B cell (primary cell): ENCODE measurements around the gene DUS4L. TPM values are rescaled to one million over a fixed set of nuclear protein-coding genes. Genes with fewer than 3 reads are reported as not detected.

Experiments
- ATAC-seq: fragments of 200-7000 bp; cut with Tn5 transposase; one replicate; pipeline ENCODE4 v1.10.0; 2021; ENCODE audit warnings: low read depth, mild to moderate bottlenecking, moderate number of reproducible peaks, moderate library complexity
- CTCF ChIA-PET: fragments of 350-600 bp; sonication (Branson Sonifier 250); formaldehyde crosslinking; loops from one replicate; lab custom pipeline; 2021; ENCODE audit warnings: antibody characterized with exemption, inconsistent platforms; lab: Charles Lee
- POLR2A ChIA-PET: fragments of 350-600 bp; sonication (Branson Sonifier 250); formaldehyde crosslinking; loops from one replicate; lab custom pipeline; 2021; ENCODE audit warnings: antibody characterized with exemption; lab: Charles Lee
- DNase-seq: peaks from one replicate; pipeline ENCODE4 v3.0.0; 2013
- H2AFZ ChIP-seq: 2 replicates; pipeline ENCODE4 v1.6.1; 2012; ENCODE audit warnings: mild to moderate bottlenecking, low read depth, low read length; ENCODE audit not compliant: insufficient read depth, poor library complexity, severe bottlenecking
- H3K27ac ChIP-seq, 2 donors: 1 replicate in 1 of 2; 2 replicates in 1 of 2; pipeline ENCODE4 v1.5.1; 2012 to 2013; ENCODE audit warnings: low read length in 2 of 2, mild to moderate bottlenecking in 2 of 2, moderate library complexity in 1 of 2
- H3K27me3 ChIP-seq, 4 experiments: fragments of 200-600 bp in 1 of 4; sonication (generic) in 1 of 4; replicated peaks in 1 of 4; 1 replicate in 2 of 4; 2 replicates in 2 of 4; pipeline versions ENCODE4 v1.6.1 to v1.7.0; 2013 to 2016; ENCODE audit warnings: low read length in 3 of 4, mild to moderate bottlenecking in 2 of 4, mixed read lengths in 1 of 4, moderate library complexity in 1 of 4; ENCODE audit not compliant: insufficient read depth in 4 of 4, control insufficient read depth in 3 of 4; ENCODE audit errors: control extremely low read depth in 1 of 4
- H3K36me3 ChIP-seq, 2 experiments: replicated peaks in 1 of 2; 1 replicate in 1 of 2; 2 replicates in 1 of 2; pipeline versions ENCODE4 v1.6.1 to v1.7.1; 2013; ENCODE audit warnings: low read length in 1 of 2; ENCODE audit not compliant: insufficient read depth in 2 of 2, control insufficient read depth in 1 of 2; ENCODE audit errors: control extremely low read depth in 1 of 2, extremely low read depth in 1 of 2
- H3K4me1 ChIP-seq, 2 donors: fragments of 200-600 bp in 1 of 2; sonication (generic) in 1 of 2; 1 replicate in 1 of 2; 2 replicates in 1 of 2; pipeline versions ENCODE4 v1.5.1 to v1.6.1; 2013 to 2017; ENCODE audit warnings: low read length in 2 of 2; ENCODE audit not compliant: control insufficient read depth in 2 of 2, insufficient read depth in 2 of 2
- H3K4me2 ChIP-seq: replicated peaks from 2 replicates; pipeline ENCODE3; 2012; ENCODE audit warnings: mild to moderate bottlenecking, low read depth, low read length; ENCODE audit not compliant: poor library complexity, severe bottlenecking
- H3K4me3 ChIP-seq, 5 experiments: fragments of 200-600 bp in 1 of 5; sonication (generic) in 1 of 5; 1 replicate in 3 of 5; 2 replicates in 2 of 5; pipeline versions ENCODE4 v1.5.1 to v1.7.0; 2011 to 2016; ENCODE audit warnings: low read length in 4 of 5, mild to moderate bottlenecking in 4 of 5, low read depth in 2 of 5, control low read depth in 1 of 5, moderate library complexity in 1 of 5; ENCODE audit not compliant: insufficient read depth in 1 of 5; ENCODE audit errors: control extremely low read depth in 1 of 5, extremely low read depth in 1 of 5
- H3K79me2 ChIP-seq: fragments of 200-600 bp; sonication (generic); one replicate; pipeline ENCODE4 v1.6.0; 2016; ENCODE audit warnings: low read length; ENCODE audit not compliant: control insufficient read depth, insufficient read depth
- H3K9ac ChIP-seq: fragments of 200-600 bp; sonication (generic); 2 replicates; pipeline ENCODE4 v1.6.1; 2017; ENCODE audit warnings: mild to moderate bottlenecking, low read length, moderate library complexity
- H3K9me3 ChIP-seq, 3 donors: one replicate each; pipeline versions ENCODE4 v1.6.1 to v1.7.1; 2013; ENCODE audit warnings: low read length in 2 of 3; ENCODE audit not compliant: control insufficient read depth in 2 of 3, insufficient read depth in 1 of 3; ENCODE audit errors: control extremely low read depth in 1 of 3
- H4K20me1 ChIP-seq: 2 replicates; pipeline ENCODE4 v1.6.0; 2012; ENCODE audit warnings: mild to moderate bottlenecking, low read length; ENCODE audit not compliant: insufficient read depth, control insufficient read depth, poor library complexity, severe bottlenecking
- H3K27ac Mint-ChIP-seq: one replicate; pipeline ENCODE4 v1.8.0; 2021; ENCODE audit warnings: mixed read lengths
- H3K27me3 Mint-ChIP-seq: one replicate; pipeline ENCODE4 v1.8.0; 2021; ENCODE audit warnings: mixed read lengths
- H3K4me1 Mint-ChIP-seq: one replicate; pipeline ENCODE4 v1.8.0; 2021; ENCODE audit warnings: mixed read lengths
- H3K4me3 Mint-ChIP-seq: one replicate; pipeline ENCODE4 v1.8.0; 2021; ENCODE audit warnings: mixed read lengths
- H3K9me3 Mint-ChIP-seq: one replicate; pipeline ENCODE4 v1.8.0; 2022; ENCODE audit warnings: mixed read lengths; ENCODE audit not compliant: insufficient read depth
- CTCF ChIP-seq: fragments of 200-600 bp; IDR thresholded peaks from one replicate; pipeline ENCODE4 v1.8.0; 2022; ENCODE audit warnings: antibody characterized with exemption, mild to moderate bottlenecking
- EZH2 ChIP-seq: IDR thresholded peaks from 2 replicates; pipeline ENCODE4 v1.6.1; 2012; ENCODE audit warnings: borderline replicate concordance, low read depth, mild to moderate bottlenecking, moderate library complexity, low read length; ENCODE audit not compliant: insufficient read depth, poor library complexity, severe bottlenecking
- WGBS: methylation state at CpG from one replicate; pipeline ENCODE4 v1.1.5; 2013; ENCODE audit warnings: missing lambda C conversion rate; ENCODE audit not compliant: insufficient coverage; 5-methylcytosine and 5-hydroxymethylcytosine counted together
- intact Hi-C: fragments of 100-400 bp; cut with micrococcal nuclease; formaldehyde crosslinking; loops from one replicate; pipeline ENCODE4 v1.10.0; 2022
- polyA plus RNA-seq: library from polyadenylated mRNA; depleted of rRNA; stranded (reverse); fragments of >200 nt; gene quantifications from 2 replicates; pipeline ENCODE4 v1.2.3, GENCODE V29; 2012
- total RNA-seq, 2 donors: library from RNA; stranded (reverse); fragments of 120-200 nt in 1 of 2; gene quantifications; 1 replicate in 1 of 2; 2 replicates in 1 of 2; pipeline versions ENCODE4 v1.2.3 to v1.2.4, GENCODE V29; 2013 to 2022

The DUS4L gene
- total and polyA plus RNA-seq, 2 donors (not counting 1 experiment from before 2014, with no cell fraction given): 4.1 to 18.7 TPM

DNA sequence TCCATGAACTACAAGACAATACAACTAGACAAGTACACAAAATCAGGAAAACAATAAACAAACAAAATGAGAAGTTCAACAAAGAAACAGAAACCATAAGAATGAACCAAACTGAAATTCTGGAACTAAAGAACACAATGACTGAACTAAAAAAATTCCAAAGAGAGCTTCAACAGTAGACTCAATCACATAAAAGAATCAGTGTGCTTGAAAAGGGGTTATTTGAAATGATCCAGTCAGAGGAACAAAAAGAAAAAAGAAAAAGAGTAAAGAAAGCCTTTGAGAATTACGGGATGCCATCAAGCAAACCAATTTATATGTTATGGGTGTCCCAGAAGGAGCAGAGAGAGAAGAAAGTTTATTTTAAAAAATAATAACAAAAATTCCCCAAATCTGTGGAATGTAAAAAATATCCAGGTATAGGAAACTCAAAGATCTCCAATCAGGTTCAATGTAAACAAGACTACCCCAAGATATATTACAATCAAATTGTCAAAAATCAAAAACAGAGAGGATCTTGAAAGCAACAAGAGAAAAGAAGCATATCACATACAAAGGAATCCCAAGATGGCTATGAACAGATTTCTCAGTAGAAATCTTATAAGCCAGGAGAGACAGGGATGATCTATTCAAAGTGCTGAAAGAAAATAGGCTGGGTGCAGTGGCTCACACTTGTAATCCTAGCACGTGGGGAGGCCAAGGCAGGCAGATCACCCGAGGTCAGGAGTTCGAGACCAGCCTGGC lies 18.8 kb upstream of the DUS4L start:
- TF ChIP-seq EZH2: no peak
- no peak for TF ChIP-seq CTCF
- POLR2A ChIA-PET: no interaction called here
- Mint-ChIP-seq H3K27me3 (no peaks in the 10 kb centered on the region), H3K4me3 (no peak overlapping the region), H3K9me3 (peaks cover 6% of the 10 kb centered on the region), H3K27ac (no peak overlapping the region), H3K4me1 (no peaks in the 10 kb centered on the region)
- DNase-seq (no peak), ATAC-seq (no peak)
- Histone ChIP-seq H3K27me3 (no peaks in the 10 kb centered on the region), H3K36me3 (peaks cover 8 to 44% of the 10 kb centered on the region in 2 experiments), H3K4me2 (no peak overlapping the region), H3K9me3 (peaks cover 0 to 19% (median 7%) of the 10 kb centered on the region in 3 donors), H4K20me1 (peaks cover 8% of the 10 kb centered on the region), H3K79me2 (peaks cover 30% of the 10 kb centered on the region), H3K9ac (no peak overlapping the region), H2AFZ (no peak overlapping the region), H3K4me1 (no peaks in the 10 kb centered on the region), H3K4me3 (no peak overlapping the region), H3K27ac (no peak overlapping the region)
- CTCF ChIA-PET: no interaction called here
- WGBS: 100% methylated on average over 2 of the region's 4 CpGs
- intact Hi-C loops: no loop called here

DNA sequence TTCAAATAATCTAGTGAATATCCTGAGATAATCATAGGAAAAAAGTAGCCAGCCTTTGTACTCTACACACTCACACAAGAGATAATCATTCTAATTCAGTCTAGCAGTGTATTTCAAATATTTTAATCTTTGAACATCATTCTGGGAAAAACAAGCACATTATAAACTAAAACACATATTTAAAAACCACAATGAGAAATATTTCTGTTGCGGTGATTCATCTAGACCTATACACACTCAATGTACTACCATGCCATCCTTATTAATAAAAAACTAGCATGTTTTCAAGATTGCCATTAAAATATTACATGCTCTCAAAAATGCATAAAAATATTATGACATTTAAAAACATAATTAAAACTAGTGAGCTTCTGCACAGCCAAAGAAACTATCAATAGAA lies 11.8 kb upstream of the DUS4L start:
- Mint-ChIP-seq H3K4me3 (no peak overlapping the region), H3K27me3 (no peaks in the 10 kb centered on the region), H3K4me1 (peaks cover 9% of the 10 kb centered on the region), H3K27ac (no peak overlapping the region), H3K9me3 (no peaks in the 10 kb centered on the region)
- ChIA-PET CTCF (no interaction called here), POLR2A (no interaction called here)
- H3K27me3 ChIP-seq: no peaks in the 10 kb centered on the region
- no peak for ATAC-seq
- no peaks in the 10 kb centered on the region for H3K4me1 ChIP-seq
- DNase-seq: no peak
- peaks cover 34% of the 10 kb centered on the region for H3K79me2 ChIP-seq
- H3K27ac ChIP-seq: no peak overlapping the region
- no peak for TF ChIP-seq CTCF
- TF ChIP-seq EZH2: no peak
- H4K20me1 ChIP-seq: peaks cover 4% of the 10 kb centered on the region
- no peak overlapping the region for H2AFZ ChIP-seq
- intact Hi-C loops: no loop called here
- no peaks in the 10 kb centered on the region for H3K9me3 ChIP-seq
- H3K4me2 ChIP-seq: no peak overlapping the region
- no CpG with 5 or more reads among the region's 1 CpG for WGBS
- H3K36me3 ChIP-seq: peaks cover 19 to 43% of the 10 kb centered on the region in 2 experiments
- no peak overlapping the region for H3K4me3 ChIP-seq
- H3K9ac ChIP-seq: no peak overlapping the region
